Adrenal gland (tissue), 12 donors: ENCODE data around the gene C11orf58. TPM values are rescaled to one million over a fixed set of nuclear protein-coding genes. Genes with fewer than 3 reads are reported as not detected.

Source experiments
- DNase-seq, 7 donors: peaks; one replicate each; pipeline ENCODE4 v3.0.0-alpha.2; 2019 to 2020
- H3K27ac ChIP-seq, 5 donors: fragments of 200-600 bp; sonication (generic) in 4 of 5; 1 replicate in 3 of 5; 2 replicates in 2 of 5; pipeline versions ENCODE4 v1.5.1 to v1.8.0; 2016 to 2020; ENCODE audit warnings: mild to moderate bottlenecking in 1 of 5
- H3K27me3 ChIP-seq: fragments of 200-600 bp; 2 replicates; pipeline ENCODE4 v1.8.0; 2021
- H3K36me3 ChIP-seq, 2 donors: fragments of 200-600 bp; replicated peaks in 1 of 2; 1 replicate in 1 of 2; 2 replicates in 1 of 2; pipeline versions ENCODE4 v1.5.1 to v1.8.0; 2018 to 2022
- H3K4me1 ChIP-seq, 2 donors: fragments of 200-600 bp; replicated peaks in 1 of 2; 1 replicate in 1 of 2; 2 replicates in 1 of 2; pipeline versions ENCODE4 v1.5.1 to v1.8.0; 2018 to 2021
- H3K4me3 ChIP-seq, 4 donors: fragments of 200-600 bp; sonication (generic) in 3 of 4; one replicate each; pipeline ENCODE4 v1.5.1; 2016 to 2018
- H3K9me3 ChIP-seq, 3 donors: fragments of 200-600 bp; sonication (generic) in 1 of 3; replicated peaks in 1 of 3; 1 replicate in 2 of 3; 2 replicates in 1 of 3; pipeline versions ENCODE4 v1.5.1 to v1.8.0; 2016 to 2021
- CTCF ChIP-seq, 6 experiments: fragments of 450-650 bp in 4 of 6; fragments of 200-600 bp in 2 of 6; sonication (generic) in 1 of 6; IDR thresholded peaks; 1 replicate in 5 of 6; 2 replicates in 1 of 6; pipeline versions ENCODE4 v1.5.1 to v1.8.0; 2016 to 2021; ENCODE audit warnings: antibody characterized with exemption in 6 of 6, mild to moderate bottlenecking in 2 of 6, moderate library complexity in 1 of 6
- POLR2A ChIP-seq, 2 donors: fragments of 450-650 bp; IDR thresholded peaks; one replicate each; pipeline ENCODE4 v1.6.1; 2017; ENCODE audit warnings: antibody characterized with exemption in 2 of 2, mild to moderate bottlenecking in 2 of 2, moderate library complexity in 1 of 2
- WGBS, 4 donors: extraction: QIAGEN DNeasy Blood & Tissue Kit in 2 of 4; methylation state at CpG; one replicate each; pipeline versions ENCODE4 v1.1.5 to v1.1.7; 2013 to 2017; 5-methylcytosine and 5-hydroxymethylcytosine counted together
- intact Hi-C, 2 donors: fragments of 100-400 bp; cut with DNase I; formaldehyde crosslinking; loops; one replicate each; pipeline versions ENCODE4 v1.14.1 to v1.15.0; 2022 to 2023
- polyA plus RNA-seq, 3 donors: library from polyadenylated mRNA; stranded (reverse); fragments of 200-250 nt in 2 of 3; fragments of 350-450 nt in 1 of 3; fragmentation: Illumina TruSeq in 1 of 3; extraction: RNeasy Lipid Tissue Mini Kit (QIAGEN cat#74804) in 1 of 3; gene quantifications; one replicate each; pipeline ENCODE4 v1.2.3, GENCODE V29; 2013 to 2014
- total RNA-seq, 9 donors: library from RNA; depleted of rRNA in 4 of 9; stranded (reverse); fragments of >200 nt in 4 of 9; fragments of 120-200 nt in 1 of 9; fragmentation: NEBNext Ultra II Directional in 1 of 9; extraction: Animal tissue kit (Norgen Biotek cat#: 25700) in 1 of 9; gene quantifications; one replicate each; pipeline versions ENCODE4 v1.1.0 to v1.2.4, GENCODE V29; 2013 to 2023
- donor health status: healthy with polysubstance abuse.
- donor health status: Bipolar disorder and iron deficiency.
- donor health status: DM: yes; HTN: yes; CAD: no.
- donor health status: DM: no; HTN: no; CAD: no.
- donor health status: DM: no; HTN: no; CAD: no.
- donor health status: DM: yes; HTN: yes; CAD: no.

The C11orf58 gene
- total and polyA plus RNA-seq, 12 donors: 63.7 to 297 (median 125) TPM

GRCh38 chr11:16738947-16739815 is 734 bp downstream of the C11orf58 start:
- Histone ChIP-seq H3K36me3 (no peaks in the 10 kb centered on the region), H3K4me1 (peaks cover 14 to 39% of the 10 kb centered on the region in 2 donors), H3K27me3 (no peaks in the 10 kb centered on the region), H3K4me3 (peak overlapping the region; percentile 65 to 100 (median 80)), H3K9me3 (no peaks in the 10 kb centered on the region), H3K27ac (peak overlapping the region; percentile 70 to 95 (median 93))
- 3 to 4% (median 3%) methylated on average over 32 of the region's 32 CpGs for WGBS, 4 donors
- no peak for DNase-seq
- intact Hi-C loops: no loop called here
- TF ChIP-seq CTCF (IDR thresholded peaks at IDR 0.05) (peak in 1 of 6 experiments; percentile 5), POLR2A (IDR thresholded peaks at IDR 0.05) (no peak)

GRCh38 chr11:16741473-16741872 is 3.0 kb downstream of the C11orf58 start:
- no peak overlapping the region for H3K27ac ChIP-seq
- no peak for TF ChIP-seq POLR2A (IDR thresholded peaks at IDR 0.05)
- no peak for TF ChIP-seq CTCF (IDR thresholded peaks at IDR 0.05)
- H3K36me3 ChIP-seq: peaks cover 0 to 15% of the 10 kb centered on the region in 2 donors
- no peak for DNase-seq
- H3K27me3 ChIP-seq: no peaks in the 10 kb centered on the region
- 79 to 87% (median 82%) methylated on average over 4 of the region's 4 CpGs for WGBS, 4 donors
- no peak overlapping the region for H3K4me3 ChIP-seq
- intact Hi-C loops: no loop called here
- no peaks in the 10 kb centered on the region for H3K9me3 ChIP-seq
- peaks cover 20 to 57% of the 10 kb centered on the region in 2 donors for H3K4me1 ChIP-seq

- 65 to 69% (median 67%) methylated on average over 4 of the region's 4 CpGs for WGBS, 4 donors
- Histone ChIP-seq H3K27me3 (no peaks in the 10 kb centered on the region), H3K9me3 (no peaks in the 10 kb centered on the region), H3K27ac (no peak overlapping the region), H3K36me3 (peaks cover 0 to 35% of the 10 kb centered on the region in 2 donors), H3K4me1 (peaks cover 20 to 52% of the 10 kb centered on the region in 2 donors), H3K4me3 (no peak overlapping the region)
- TF ChIP-seq POLR2A (IDR thresholded peaks at IDR 0.05): no peak
- no peak for TF ChIP-seq CTCF (IDR thresholded peaks at IDR 0.05)
- intact Hi-C loops: no loop called here
- DNase-seq: no peak
These were observed 5.0 kb downstream of the C11orf58 start for GRCh38 chr11:16743478-16743877.

GRCh38 chr11:16744128-16744725 is 5.8 kb downstream of the C11orf58 start:
- no peak overlapping the region for H3K4me3 ChIP-seq
- H3K4me1 ChIP-seq: peaks cover 20 to 52% of the 10 kb centered on the region in 2 donors
- H3K27ac ChIP-seq: no peak overlapping the region
- intact Hi-C loops: no loop called here
- H3K9me3 ChIP-seq: no peaks in the 10 kb centered on the region
- no peaks in the 10 kb centered on the region for H3K27me3 ChIP-seq
- peaks cover 0 to 41% of the 10 kb centered on the region in 2 donors for H3K36me3 ChIP-seq
- WGBS, 4 donors: 89 to 95% (median 93%) methylated on average over 5 of the region's 5 CpGs
- TF ChIP-seq POLR2A (IDR thresholded peaks at IDR 0.05) (no peak), CTCF (IDR thresholded peaks at IDR 0.05) (no peak)
- no peak for DNase-seq
